Heart left ventricle (tissue), 13 donors: ENCODE results near the gene ZNF783.

Experiments
- CTCF ChIP-seq, 12 donors: fragments of 200-600 bp; sonication (generic) in 4 of 12; IDR thresholded peaks; one replicate each; pipeline versions ENCODE4 v1.5.0 to v1.8.0; 2018 to 2022; ENCODE audit warnings: antibody characterized with exemption in 12 of 12, mild to moderate bottlenecking in 5 of 12
- POLR2A ChIP-seq, 2 donors: fragments of 450-650 bp; IDR thresholded peaks; one replicate each; pipeline ENCODE4 v1.6.1; 2017; ENCODE audit warnings: antibody characterized with exemption in 2 of 2, mild to moderate bottlenecking in 2 of 2, moderate library complexity in 2 of 2
- donor health status: ischemic (EF 13 %, LVEDD 7.1; RV severe dilation, severe dysfunction).
- donor health status: DM: no; HTN: yes; CAD: no.
- donor health status: DM: no; HTN: no; CAD: no.
- donor health status: ischemic (EF 25% LVEDD 6.9; RV normal size, moderate dysfunction).
- donor health status: ischemic (EF 25% LVEDD 5.7; RV mildly dilated, moderate dysfunction).
- donor health status: ischemic (EF 35%, LVEDD 5.7; RV mildly dilated, moderate dysfunction).
- donor health status: nonischemic (EF 11% LVEDD 7.7; RV severe dilation, severe dysfunction).
- donor health status: DM: yes; HTN: yes; CAD: no.
- donor health status: PGD.
- donor health status: ischemic (EF 29% LVEDD 5.4; RV normal size, mild dysfunction).
- donor health status: nonischemic (EF 23%, LVEDD 6.1; RV moderate dilation, normal function).

DNA sequence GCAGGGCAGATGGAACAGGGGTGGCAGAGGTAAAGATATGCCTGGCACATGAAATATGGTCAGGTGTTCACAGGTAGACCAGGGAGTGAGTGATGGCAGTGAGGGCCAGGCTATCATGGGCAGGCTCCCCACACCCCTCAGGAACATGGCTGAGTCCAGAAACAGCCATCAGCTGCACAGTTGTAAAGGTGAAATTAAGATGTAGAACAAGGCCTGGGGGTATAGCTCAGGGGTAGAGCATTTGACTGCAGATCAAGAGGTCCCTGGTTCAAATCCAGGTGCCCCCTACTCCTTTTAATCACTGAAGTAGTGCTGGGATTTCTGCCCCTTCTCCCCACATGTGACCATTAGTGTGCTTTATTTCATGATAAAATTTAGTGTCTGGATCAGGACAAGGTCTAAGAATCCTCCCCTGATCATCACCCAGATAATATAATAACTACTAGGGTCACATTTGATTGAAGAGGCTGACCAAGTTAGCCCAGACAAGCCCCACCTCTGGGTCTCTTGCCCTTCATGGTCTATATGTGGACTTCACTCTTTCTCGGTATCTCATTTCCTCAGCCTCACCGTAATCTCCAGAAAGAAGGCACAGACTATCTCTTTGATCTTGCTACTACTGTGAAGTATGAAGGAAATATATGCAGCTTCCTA lies 69.0 kb downstream of the ZNF783 start:
- TF ChIP-seq CTCF (IDR thresholded peaks at IDR 0.05) (no peak), POLR2A (IDR thresholded peaks at IDR 0.05) (no peak)
